HL-60/S4 treated with phorbol 12-myristate 13-acetate at 8.2 ng/mL for 4 days and 3 days (cell line): ENCODE measurements around the gene MRPL50.

Experiments used
- in situ Hi-C: fragments of 300-500 bp; cut with MboI; formaldehyde crosslinking; loops from 2 replicates; pipeline ENCODE4 v1.15.0; 2022; ENCODE audit warnings: low sequenced_read_pairs

Gene MRPL50

GRCh38 chr9:101380295-101380694 lies 18.1 kb downstream of the MRPL50 start:
- in situ Hi-C loops, result no loop called here

GRCh38 chr9:101376111-101376848 lies 22.1 kb downstream of the MRPL50 start:
- in situ Hi-C loops, result no loop called here

GRCh38 chr9:101375546-101375945 lies 22.9 kb downstream of the MRPL50 start:
- in situ Hi-C loops, result no loop called here

GRCh38 chr9:101372327-101373118 lies 25.9 kb downstream of the MRPL50 start:
- in situ Hi-C loops, result no loop called here

- in situ Hi-C loops, result no loop called here
These were observed 26.6 kb downstream of the MRPL50 start for GRCh38 chr9:101371813-101372212.

GRCh38 chr9:101369884-101370531 lies 28.4 kb downstream of the MRPL50 start:
- in situ Hi-C loops, result no loop called here

GRCh38 chr9:101369286-101369685 lies 29.1 kb downstream of the MRPL50 start:
- in situ Hi-C loops, result no loop called here

GRCh38 chr9:101367323-101367722 lies 31.1 kb downstream of the MRPL50 start:
- in situ Hi-C loops, result no loop called here

GRCh38 chr9:101366038-101366756 lies 32.2 kb downstream of the MRPL50 start:
- in situ Hi-C loops, result no loop called here

- in situ Hi-C loops, result no loop called here
These were observed 33.2 kb downstream of the MRPL50 start for GRCh38 chr9:101365181-101365580.

GRCh38 chr9:101362450-101362849 lies 36.0 kb downstream of the MRPL50 start:
- in situ Hi-C loops, result no loop called here

- in situ Hi-C loops, result no loop called here
These were observed 37.8 kb downstream of the MRPL50 start for GRCh38 chr9:101360647-101361046.

- in situ Hi-C loops, result no loop called here
These were observed 38.7 kb downstream of the MRPL50 start for GRCh38 chr9:101359679-101360078.

GRCh38 chr9:101356619-101357018 lies 41.8 kb downstream of the MRPL50 start:
- in situ Hi-C loops, result no loop called here

- in situ Hi-C loops, result no loop called here
These were observed 43.4 kb downstream of the MRPL50 start for GRCh38 chr9:101354765-101355708.

GRCh38 chr9:101354143-101354764 lies 44.2 kb downstream of the MRPL50 start:
- in situ Hi-C loops, result no loop called here

GRCh38 chr9:101353683-101354082 lies 44.7 kb downstream of the MRPL50 start:
- in situ Hi-C loops, result no loop called here

GRCh38 chr9:101352892-101353463 lies 45.4 kb downstream of the MRPL50 start:
- in situ Hi-C loops, result no loop called here

GRCh38 chr9:101350285-101350684 lies 48.1 kb downstream of the MRPL50 start:
- in situ Hi-C loops, result no loop called here
